NCI-H2081 (cell line): Measurements from ENCODE around the gene C9orf50.
"Not testable (repeated sequence)": the region's sequence is repeated elsewhere in the genome, so short reads cannot be mapped to it uniquely, and the experiment has no call there.

Source experiments
- DNase-seq, 2 experiments: peaks; one replicate each; lab custom pipeline; 2025; lab: John Stamatoyannopoulos, UW

C9orf50 gene

DNA sequence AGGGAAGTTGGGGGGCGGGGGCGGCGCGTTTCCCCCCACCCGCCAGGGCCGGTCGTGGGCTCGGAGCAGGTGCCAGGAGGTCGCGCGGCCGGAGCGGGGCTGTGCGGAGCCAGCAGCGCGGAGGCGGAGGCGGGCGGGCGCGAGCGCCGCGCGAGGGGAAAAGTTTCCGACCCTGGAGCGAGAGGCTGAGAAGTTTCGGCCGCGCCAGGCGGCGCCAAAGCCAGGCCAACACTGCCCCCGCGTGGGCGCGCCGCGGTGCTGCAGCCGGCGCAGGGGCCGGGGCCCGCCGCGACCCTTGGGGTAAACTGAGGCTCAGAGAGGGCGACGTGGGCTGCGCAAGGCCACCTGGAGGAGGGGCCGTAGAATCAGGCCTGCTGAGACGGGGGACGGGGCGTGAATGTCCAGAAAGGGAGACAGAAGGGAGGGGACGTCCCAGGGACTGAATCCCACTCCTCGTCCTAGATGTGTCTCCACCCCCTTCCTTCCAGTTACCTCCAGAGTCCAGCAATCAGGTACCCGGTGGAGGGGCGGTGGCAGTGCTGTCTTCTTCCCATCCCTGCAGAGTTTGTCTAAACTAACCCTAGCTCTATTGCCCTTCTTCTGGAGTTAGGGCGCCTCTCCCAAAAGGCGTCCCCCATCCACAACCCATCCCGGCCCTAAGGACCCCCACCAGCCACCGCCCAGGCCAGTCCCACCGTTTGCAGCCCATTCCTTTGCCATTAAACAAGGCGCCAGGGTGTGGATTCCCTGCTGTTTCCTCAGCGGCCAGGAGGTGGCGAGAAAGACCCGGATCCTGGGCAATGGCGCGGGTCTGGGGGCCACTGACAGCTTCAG, 10.2 kb downstream of the C9orf50 start:
- peak; percentile 62 to 64 for DNase-seq

DNA sequence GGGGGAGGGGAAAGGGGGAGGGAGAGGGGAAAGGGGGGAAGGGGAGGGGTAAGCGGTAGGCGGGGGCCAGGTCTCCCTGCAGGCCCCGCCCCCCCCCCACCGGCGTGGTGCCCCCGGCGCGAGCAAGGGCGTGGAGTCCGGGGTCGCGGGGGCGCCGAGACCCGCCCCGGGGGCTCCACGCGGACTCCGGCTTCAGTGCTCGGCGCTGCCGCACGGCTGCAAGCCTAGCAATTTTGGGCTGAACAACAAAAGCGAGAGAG, 10.8 kb downstream of the C9orf50 start:
- no peak for DNase-seq

DNA sequence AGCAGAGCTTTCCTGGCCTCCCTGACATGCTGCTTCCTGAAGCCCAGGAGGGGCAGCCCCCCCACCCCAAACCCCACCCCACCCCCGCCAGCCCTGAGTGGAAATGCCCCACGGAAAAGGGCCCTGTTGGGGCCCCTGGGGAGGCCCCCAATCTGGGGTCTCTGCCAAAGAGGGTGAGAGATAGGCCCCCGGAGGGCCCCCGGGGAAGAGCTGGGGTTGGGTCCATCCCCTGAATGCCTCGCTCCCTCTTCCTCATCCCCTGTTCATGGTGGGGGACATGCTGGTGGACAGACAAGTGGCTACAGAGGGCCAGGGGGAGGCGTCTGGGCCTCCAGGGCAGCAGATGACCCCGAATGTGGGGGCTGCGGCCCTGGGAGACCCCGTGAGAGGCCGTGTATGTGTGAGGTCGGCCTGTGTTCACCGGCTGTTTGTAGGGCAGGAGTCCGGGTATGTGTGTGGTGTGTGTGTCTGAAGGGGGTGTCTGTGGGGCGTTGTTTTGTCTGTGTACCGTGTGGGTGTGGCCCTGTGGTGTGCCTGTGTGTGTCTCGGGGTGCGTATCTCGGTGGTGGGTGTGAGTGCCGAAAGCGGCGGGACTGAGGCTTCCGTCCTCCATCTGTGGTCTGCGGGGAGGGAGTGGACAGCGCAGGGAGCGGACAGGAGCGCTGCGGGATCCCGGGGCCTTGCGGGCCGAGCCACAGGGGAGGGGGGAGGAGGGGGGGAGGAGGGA, 11.3 kb downstream of the C9orf50 start:
- DNase-seq = no peak

DNA sequence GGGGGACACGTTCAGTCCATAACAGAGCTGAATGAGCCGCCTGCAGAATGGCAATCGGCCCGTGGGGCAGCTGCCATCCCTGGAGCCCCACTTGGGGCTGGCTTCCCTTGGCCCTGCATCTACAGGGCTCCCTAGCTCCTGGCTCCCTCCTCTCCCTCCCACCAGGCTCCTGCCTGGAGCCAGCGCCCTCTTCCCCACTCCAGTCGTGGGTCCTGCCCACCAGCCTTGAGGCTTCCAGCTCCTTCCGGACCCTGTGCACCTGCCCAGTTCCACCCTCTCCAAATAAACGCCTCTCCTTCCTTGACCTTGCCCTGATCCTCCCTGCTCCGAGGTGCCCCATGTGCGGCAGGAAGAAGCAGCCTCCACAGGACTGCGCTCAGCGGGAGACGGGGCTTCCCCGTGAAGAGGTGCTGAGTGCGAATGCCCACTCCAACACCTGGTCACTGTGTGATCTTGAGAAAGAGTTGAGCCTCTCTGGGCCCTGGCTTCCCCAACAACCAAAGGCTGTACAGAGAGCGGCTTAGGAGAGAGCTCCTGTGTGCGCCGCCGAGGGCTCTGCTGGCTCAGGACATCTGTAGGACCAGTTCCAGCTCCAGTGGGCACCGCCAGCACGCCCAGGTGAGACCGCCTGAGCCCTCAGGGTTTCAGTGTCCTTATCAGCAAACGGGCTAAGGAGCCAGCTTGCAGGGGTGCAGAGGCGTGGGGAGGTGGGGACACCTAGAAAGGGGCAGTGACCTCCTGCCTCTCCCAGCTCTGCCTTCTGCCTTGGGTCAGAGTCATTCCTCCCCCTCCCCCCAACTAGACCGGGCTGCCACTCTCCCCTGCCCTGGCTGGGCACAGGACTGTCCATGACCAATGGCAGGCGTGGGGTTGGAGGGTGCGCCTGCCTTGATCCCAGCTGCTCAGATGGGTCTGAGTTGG, 12.1 kb downstream of the C9orf50 start:
- no peak for DNase-seq

DNA sequence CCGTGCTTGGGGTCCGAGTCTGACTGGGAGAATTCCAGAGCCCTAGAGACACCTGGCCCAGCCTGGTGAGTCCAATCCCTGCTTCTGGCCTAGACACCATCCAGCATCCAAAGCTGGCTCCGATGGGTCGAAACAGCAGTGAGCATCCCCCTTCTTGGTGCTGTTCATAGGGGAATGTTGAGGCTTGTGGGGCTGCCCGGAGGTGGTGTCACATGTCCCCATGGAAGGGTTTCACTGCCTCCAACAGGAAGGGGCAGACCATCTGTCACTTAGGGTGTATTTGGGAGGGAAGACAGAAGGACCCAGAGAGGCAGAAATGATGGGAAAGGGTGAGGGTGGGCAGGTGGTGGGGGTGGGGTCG, 13.9 kb downstream of the C9orf50 start:
- no peak for DNase-seq

DNA sequence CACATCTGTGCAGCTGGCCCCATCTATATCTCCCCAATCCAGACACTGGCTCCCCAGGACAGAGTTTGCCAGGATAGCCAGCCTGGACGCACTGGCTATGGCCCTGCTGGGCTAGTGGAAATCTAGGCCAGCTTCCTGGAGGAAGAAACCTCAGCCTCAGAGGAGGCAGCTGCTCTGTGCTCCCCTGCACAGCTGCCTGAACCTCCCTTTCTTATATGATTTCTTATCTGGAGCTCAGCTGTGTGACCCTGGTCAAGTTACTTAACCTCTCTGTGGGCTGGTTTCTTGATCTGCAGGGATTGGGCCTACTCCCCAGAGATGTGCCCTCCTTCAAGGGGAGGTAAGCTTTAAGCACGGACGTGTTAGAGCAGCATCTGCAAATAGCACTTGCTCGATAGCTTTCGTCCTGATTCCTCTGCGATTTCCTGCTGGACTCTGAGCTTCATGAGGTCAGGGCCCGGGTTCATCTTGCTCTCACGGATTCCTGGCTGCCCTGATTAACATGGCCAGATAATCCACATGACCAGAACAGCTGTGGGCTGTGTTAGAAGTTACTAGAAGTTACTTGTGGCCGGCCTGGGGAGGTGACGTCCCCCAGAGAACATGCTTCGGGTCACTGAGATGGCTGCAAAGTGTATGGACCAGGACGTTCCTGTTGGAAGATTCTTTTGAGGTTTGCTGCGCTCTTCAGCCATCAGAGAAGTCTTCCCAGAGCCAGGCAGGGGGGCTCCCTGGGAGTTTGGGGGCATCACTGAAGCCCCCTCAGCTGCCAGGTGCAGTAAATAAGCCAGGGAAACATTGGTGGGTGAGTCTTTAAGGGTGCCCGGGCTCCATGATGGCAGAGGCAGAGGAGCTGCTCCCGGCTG, 14.5 kb downstream of the C9orf50 start:
- DNase-seq = no peak

DNA sequence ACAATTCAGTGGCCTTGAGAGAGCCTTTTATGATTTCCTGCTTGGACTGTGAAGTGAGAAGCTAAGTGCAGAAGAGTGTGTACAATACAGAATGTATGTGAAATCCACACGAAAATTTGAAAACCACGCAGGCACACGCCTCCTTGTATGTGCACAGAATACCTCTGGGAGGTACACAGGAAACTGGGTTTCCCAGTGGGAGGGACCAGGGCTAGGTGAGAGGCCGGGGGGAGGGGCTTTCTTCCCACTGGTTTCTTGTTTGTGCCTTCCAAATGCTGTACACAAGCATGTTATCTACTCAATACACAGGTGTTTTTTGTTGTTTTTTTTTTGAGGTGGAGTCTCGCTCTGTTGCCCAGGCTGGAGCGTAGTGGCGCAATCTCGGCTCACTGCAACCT, 16.1 kb downstream of the C9orf50 start:
- DNase-seq = no peak

DNA sequence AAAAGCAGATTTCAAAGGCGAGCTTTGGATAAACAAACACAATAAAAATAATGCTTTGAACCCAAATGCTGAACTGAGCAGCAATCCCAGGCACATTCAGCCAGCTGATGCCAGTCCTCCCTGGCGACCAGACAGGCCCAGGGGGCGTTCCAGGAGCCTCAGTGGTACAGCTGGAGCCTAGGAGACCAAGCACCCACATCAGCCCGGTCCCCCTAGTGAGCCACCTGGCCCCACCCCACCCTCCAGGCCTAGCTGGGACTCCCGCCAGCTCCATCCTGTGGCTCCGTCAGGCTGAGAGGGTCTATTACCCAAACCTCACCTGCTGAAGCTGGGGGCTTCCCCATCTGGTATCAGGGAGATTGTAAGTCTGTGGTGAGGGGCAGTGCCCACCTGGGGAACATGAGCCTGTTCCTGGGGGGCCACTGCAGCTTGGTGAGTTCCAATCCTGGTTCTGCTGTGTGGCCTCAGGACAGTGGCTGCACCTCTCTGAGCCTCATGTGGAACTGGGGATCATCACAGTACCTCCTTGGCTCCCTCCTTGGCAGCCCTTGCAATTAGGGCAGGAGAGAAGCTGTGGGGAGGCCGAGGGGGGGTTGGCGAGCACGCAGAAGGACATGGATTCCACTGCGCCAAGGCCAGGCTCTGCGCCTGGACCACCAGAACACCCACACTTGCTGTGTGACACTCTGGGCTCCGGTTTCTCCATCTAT, 16.7 kb downstream of the C9orf50 start:
- DNase-seq = no peak

DNA sequence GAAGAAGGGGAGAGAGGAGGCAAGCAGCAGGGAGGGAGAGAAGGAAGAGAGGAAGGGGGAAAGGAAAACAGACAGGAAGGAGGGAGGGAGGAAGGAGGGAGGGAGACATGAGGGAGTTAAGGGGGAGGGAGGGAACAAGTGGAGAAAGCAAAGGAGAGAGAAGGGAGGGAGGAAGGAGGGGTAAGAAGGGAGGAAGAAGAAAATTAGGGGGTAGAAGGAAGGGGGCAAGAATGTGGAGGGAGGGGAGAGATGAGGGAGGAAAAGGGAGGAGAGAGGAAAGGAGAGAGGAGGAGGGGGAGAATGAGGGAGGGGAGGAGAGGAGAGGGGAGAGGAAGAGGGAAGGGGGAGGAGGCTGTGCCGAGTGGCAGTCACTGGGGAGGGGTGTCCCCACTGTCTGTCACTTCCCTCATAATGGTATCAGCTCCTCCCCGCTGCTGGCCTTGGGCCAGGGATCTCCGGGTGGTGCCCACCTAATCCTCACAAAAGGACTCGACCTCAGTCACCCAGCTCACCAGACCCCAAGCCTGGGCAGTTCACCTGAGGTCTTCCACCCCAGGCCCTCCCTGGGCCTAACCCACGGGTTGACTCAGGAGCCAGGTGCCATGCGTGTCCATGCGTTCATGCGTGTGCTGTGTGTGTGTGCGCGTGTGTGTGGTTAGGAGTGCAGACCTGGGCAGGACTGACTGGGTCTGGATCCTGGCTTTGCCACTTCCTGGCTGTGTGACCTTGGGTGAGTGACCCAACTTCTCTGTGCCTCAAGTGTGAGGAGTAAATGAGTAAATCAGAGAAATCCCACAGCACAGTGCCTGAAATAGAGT, 18.1 kb downstream of the C9orf50 start:
- DNase-seq = no peak

DNA sequence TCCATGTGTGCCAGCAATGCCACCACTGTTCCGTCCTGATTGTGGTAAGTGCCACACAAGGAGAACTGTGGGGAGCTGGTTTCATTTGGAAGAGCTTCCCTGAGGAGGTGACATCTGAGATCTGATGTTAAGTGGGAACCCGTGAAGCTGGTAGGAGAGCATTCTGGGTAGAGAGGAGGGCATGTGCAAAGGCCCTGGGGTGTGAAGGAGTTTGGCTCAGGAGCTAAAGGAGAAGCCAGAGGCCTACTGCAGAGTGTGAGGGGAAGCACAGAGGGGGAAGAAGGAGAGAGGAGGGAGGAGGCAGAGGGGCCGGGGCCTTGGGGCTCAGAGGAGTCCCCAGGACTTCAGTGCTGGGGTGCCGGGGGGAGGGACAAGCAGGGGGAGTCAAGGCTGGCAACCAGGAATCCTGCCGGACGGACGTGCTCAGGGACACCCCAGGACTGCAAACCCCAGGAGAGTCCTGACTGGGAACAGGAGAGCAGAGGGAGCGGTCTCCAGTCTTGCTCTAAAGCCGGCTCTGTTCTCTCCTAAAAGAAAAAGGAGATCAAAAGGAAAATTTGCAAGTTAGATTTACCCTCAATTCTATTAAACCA, 19.7 kb downstream of the C9orf50 start:
- DNase-seq = no peak

DNA sequence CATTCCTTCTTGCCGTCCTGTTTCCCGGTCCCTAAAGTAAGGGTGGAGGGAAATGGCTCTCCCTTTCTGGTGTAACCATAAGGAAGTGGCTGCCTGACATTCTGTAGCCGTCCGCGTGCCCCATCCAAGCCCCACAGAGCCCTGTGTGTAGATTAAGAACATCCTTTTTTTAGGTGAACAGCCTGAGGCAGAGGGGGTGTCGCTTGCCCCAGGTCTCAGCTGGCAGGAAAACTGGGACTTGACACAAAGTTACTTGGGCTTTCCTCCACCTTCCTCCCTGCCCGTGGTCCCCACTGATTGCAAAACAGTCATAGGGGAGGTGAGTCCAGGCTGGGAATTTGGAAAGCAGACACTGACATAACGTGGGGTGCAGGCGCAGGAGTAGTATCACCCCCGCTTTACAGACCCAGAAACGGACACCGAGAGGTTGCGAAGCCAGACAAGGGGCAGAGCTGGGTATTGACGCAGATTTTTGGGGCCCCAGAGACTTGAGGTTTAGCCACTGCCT, 22.8 kb downstream of the C9orf50 start:
- no peak for DNase-seq

DNA sequence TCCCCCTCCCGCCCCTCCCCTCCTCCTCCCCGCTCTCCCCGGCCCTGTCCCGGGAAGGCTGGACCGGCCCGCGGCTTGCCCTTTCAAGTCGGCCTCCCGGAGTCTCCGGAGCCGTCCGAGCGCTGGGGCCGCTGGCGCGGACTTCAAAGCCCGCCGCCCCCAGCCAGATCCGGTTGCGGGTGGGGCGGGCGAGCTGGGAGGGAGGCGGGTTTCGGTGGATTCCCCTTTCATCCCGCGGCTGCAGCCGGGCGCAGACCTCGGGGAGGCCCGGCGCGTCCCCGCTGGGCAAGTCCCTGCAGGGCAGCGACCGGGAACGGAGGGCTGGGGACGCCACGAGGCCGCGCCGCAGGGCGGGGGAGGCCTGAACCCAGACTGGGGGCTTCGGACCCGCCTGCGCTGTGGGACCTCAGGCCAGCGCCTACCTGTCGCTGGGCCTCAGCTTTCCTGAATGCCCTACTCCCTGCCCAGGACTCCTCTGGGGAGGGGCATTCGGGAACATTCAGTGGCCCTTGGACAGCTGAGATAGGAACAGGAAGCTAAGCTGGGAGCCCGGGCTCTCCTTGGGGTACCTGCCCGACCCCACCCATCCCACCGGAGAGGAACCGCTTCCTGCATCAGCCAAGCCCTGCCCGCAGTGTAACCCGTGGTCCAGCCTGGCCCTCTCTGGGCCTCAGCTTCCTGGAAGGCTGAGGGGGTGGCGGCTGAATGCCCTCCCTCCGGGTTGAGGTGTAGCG, 23.4 kb downstream of the C9orf50 start:
- DNase-seq = no peak

DNA sequence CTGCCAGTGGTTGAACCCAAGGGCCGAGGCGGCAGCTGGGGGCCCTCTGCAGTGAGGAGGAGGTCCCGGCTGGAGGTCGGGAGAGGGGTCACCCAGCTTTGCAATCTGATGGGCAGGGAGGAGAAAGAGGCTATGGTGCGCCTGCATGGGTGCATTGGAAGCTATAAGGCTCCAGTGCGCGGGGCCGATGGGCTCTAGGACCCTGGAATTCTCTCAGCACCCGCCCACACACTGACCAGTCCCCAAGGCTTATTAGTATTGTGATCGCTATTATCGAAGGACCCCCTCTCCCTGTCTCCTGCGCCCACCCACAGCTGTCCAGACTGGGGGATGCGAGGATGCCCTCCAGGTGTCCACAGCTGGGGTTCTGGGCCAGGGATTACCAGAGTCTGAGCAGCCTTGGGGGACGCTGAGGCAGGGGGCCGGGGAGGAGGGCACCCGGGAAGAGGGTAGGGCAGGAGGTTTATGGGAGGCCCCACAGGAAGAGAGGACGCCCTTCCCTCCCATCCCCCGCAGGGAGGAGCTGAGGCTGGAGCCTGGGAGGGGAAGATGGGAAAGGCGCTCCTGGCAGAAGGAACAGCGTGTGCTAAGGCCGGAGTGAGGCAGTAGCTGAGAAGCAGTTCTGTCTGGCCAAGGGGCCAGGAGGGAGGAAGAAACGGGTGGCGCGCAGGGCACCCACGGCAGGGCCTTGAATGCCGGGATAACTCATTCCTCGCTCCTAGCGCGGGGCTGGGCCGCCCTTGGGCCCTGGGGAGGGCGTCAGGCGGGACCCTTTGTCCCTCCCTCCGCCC, 24.2 kb downstream of the C9orf50 start:
- no peak for DNase-seq

DNA sequence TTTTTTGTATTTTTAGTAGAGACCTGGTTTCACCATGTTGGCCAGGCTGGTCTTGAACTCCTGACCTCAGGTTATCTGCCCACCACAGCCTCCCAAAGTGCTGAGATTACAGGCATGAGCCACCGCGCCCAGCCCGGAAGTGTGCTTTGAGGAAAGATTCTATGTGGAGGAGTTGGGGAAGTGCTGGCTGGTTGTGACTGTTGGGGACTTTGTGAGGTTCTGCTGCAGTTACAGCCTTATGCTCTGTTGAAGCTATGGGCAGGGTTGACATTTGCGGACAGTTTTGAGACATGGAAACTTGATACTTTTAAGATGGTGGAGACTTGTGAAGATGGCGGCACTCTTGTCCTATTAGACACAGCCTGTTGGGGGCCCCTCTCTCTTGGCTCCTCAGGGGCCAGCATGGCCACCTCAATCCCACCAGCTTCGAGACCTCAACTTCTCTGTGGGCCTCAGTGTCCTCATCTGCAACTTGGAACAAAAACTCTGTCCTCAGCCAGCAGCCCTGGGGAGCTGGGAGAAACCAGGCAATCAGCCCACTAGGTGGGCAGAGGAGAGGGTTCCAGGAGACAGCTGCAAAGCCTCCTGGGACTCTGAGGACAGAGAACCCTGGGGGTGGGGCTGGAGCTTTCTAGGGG, 24.9 kb downstream of the C9orf50 start:
- no peak for DNase-seq

DNA sequence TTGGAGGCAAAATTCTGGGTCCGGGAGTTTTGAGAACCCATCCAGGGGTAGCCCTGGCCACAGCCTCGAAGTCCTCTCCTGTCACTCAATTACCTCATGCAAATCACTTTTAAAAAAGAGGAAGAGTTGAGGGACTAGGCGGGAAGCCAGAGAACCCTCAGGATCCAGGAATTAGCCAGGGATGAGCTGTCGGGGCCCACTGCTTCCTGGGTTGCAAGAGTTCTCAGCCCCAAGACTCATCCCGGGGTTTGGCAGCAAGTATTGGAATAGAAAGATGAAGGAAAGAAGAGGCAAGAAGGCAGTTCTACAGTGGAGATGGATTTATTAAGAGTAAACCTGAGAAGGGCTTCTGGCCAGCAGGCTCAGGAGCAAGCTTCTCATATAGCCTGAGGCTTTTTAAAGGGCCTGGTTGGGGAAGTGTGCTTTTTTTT, 25.6 kb downstream of the C9orf50 start:
- DNase-seq = no peak

DNA sequence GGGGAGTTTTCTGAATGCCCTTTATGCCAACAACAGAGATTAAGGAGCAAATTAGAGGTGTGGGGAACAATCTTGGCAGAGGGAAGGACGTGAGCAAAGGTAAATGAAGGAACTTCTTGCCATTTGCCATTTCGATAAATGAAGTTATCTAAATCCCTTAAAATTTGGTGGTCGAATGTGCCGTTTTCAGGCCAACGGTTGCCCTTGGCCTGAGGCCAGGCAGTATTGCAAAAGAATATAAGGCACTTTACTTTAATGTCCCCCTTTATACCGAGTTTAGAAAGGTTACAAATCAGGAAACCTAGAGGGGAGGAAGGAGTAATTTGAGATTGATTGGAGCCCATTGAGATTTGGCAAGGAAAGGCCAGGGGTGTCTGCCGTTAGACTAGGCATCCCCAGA, 26.3 kb downstream of the C9orf50 start:
- DNase-seq = no peak

DNA sequence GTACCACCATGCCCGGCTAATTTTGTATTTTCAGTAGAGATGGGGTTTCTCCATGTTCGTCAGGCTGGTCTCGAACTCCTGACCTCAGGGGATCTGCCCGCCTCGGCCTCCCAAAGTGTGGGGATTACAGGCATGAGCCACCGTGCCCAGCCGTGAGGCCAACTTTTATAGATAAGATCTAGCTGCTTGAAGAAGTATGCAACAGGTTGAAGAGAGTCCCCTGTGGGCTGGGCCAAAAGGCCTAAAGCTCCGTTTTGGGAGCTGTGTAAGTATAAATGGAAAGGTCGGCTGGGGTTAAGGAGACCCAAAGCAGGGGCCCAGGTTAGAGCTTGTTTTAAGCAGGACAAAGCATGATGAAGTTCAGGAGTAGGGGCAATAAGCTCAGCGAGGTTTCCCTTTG, 28.1 kb downstream of the C9orf50 start:
- DNase-seq = not testable (repeated sequence)

DNA sequence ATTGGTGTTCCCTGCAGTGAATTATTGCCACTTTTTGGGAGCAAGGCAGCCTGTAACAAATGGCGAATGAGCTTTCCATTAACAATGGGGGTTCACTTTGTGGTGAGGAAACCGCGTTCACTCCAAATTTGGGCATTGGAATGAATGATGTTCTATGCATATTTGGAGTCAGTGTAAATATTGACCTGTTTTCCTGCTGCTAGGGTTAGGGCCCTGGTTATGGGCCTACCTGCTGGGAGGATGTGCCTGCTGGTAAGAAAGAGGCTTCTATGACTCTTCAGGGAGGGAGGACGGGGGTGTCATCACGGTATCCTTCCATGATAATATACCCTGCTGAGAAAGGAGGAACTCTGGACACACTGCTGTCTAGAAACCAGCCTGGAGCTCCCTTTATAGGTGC, 29.0 kb downstream of the C9orf50 start:
- peak in 1 of 2 experiments; percentile 28 for DNase-seq
